ENCODE measurements around the gene TCHP.

TCHP gene

GRCh38 chr12:109923038-109923437 is 23.0 kb downstream of the TCHP start:
- no peak overlapping the region for H3K27ac ChIP-seq (ENCODE audit: poor library complexity, severe bottlenecking)
- no peaks in the 10 kb centered on the region for H3K27me3 ChIP-seq (ENCODE audit: insufficient read depth, poor library complexity, severe bottlenecking)
- ATAC-seq (ENCODE audit: low read depth): no peak

GRCh38 chr12:109923481-109924245 is 23.6 kb downstream of the TCHP start:
- no peak for DNase-seq (ENCODE audit: low spot score)
- H3K27me3 ChIP-seq (ENCODE audit: insufficient read depth, poor library complexity, severe bottlenecking): no peaks in the 10 kb centered on the region
- no peak for ATAC-seq (ENCODE audit: low read depth)
- no peak overlapping the region for H3K27ac ChIP-seq (ENCODE audit: poor library complexity, severe bottlenecking)
- no peak for TF ChIP-seq CTCF (IDR thresholded peaks at IDR 0.05; ENCODE audit: poor library complexity, severe bottlenecking)
- H3K4me1 ChIP-seq (ENCODE audit: insufficient read depth, poor library complexity, severe bottlenecking): no peaks in the 10 kb centered on the region
- H3K9me3 ChIP-seq (ENCODE audit: severe bottlenecking): no peaks in the 10 kb centered on the region
- peaks cover 12% of the 10 kb centered on the region for H3K36me3 ChIP-seq (ENCODE audit: low read depth)
- H3K4me3 ChIP-seq (ENCODE audit: severe bottlenecking): no peak overlapping the region

More at GRCh38 chr12:109923038-109923437, 23.0 kb downstream of the TCHP start:
- peaks cover 15% of the 10 kb centered on the region for H3K36me3 ChIP-seq (ENCODE audit: low read depth)
- no peak overlapping the region for H3K4me3 ChIP-seq (ENCODE audit: severe bottlenecking)
- TF ChIP-seq CTCF (IDR thresholded peaks at IDR 0.05; ENCODE audit: poor library complexity, severe bottlenecking): no peak
- H3K9me3 ChIP-seq (ENCODE audit: severe bottlenecking): no peaks in the 10 kb centered on the region
- no peaks in the 10 kb centered on the region for H3K4me1 ChIP-seq (ENCODE audit: insufficient read depth, poor library complexity, severe bottlenecking)
- DNase-seq (ENCODE audit: low spot score): no peak

- ATAC-seq (ENCODE audit: low read depth): no peak
- H3K9me3 ChIP-seq (ENCODE audit: severe bottlenecking): no peaks in the 10 kb centered on the region
- no peaks in the 10 kb centered on the region for H3K27me3 ChIP-seq (ENCODE audit: insufficient read depth, poor library complexity, severe bottlenecking)
- DNase-seq (ENCODE audit: low spot score): no peak
- H3K4me1 ChIP-seq (ENCODE audit: insufficient read depth, poor library complexity, severe bottlenecking): no peaks in the 10 kb centered on the region
- TF ChIP-seq CTCF (IDR thresholded peaks at IDR 0.05; ENCODE audit: poor library complexity, severe bottlenecking): no peak
- no peak overlapping the region for H3K4me3 ChIP-seq (ENCODE audit: severe bottlenecking)
- H3K27ac ChIP-seq (ENCODE audit: poor library complexity, severe bottlenecking): no peak overlapping the region
- H3K36me3 ChIP-seq (ENCODE audit: low read depth): 0 out of 2 replicates have a peak, but pooled peaks cover 3% of the 10 kb centered on the region
Measured at GRCh38 chr12:109925185-109925840, 25.2 kb downstream of the TCHP start.

- 0 out of 2 replicates have a peak, but pooled peaks cover 3% of the 10 kb centered on the region for H3K36me3 ChIP-seq (ENCODE audit: low read depth)
- H3K9me3 ChIP-seq (ENCODE audit: severe bottlenecking): no peaks in the 10 kb centered on the region
- no peak for TF ChIP-seq CTCF (IDR thresholded peaks at IDR 0.05; ENCODE audit: poor library complexity, severe bottlenecking)
- H3K4me3 ChIP-seq (ENCODE audit: severe bottlenecking): no peak overlapping the region
- H3K27ac ChIP-seq (ENCODE audit: poor library complexity, severe bottlenecking): no peak overlapping the region
- DNase-seq (ENCODE audit: low spot score): no peak
- no peak for ATAC-seq (ENCODE audit: low read depth)
- no peaks in the 10 kb centered on the region for H3K27me3 ChIP-seq (ENCODE audit: insufficient read depth, poor library complexity, severe bottlenecking)
- no peaks in the 10 kb centered on the region for H3K4me1 ChIP-seq (ENCODE audit: insufficient read depth, poor library complexity, severe bottlenecking)
Measured at GRCh38 chr12:109926016-109926415, 25.9 kb downstream of the TCHP start.

Measured in RWPE2 (cell line).